Middle frontal gyrus (tissue), 1 donor: ENCODE measurements around the gene ADCY2.

Experiments
- DNase-seq: peaks from one replicate; pipeline ENCODE4 v3.0.0-alpha.2; 2015; ENCODE audit warnings: low spot score; ENCODE audit errors: extremely low spot score

Gene ADCY2

GRCh38 chr5:7779019-7780005 lies 383.4 kb downstream of the ADCY2 start:
- no peak for DNase-seq

DNA sequence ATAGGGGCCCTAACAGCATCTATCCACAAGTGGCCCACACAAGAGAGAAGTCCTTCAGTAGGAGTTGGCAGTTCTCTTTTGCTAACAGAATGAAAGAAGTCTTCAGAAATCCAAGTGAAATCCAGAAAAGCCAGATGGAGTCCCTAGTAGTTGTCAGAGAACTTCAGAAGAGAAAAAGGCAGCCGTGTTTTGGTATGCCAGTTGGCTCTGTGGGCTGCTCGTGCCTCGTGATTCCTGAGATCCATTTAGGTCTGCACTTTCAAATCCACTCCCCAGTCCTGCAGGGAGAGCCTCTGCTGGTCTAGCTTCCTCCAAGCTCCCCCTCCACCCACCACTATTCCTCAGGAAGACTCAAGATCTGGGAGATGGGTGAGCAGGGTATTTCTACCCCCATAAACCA lies 386.0 kb downstream of the ADCY2 start:
- DNase-seq = peak; percentile 46

DNA sequence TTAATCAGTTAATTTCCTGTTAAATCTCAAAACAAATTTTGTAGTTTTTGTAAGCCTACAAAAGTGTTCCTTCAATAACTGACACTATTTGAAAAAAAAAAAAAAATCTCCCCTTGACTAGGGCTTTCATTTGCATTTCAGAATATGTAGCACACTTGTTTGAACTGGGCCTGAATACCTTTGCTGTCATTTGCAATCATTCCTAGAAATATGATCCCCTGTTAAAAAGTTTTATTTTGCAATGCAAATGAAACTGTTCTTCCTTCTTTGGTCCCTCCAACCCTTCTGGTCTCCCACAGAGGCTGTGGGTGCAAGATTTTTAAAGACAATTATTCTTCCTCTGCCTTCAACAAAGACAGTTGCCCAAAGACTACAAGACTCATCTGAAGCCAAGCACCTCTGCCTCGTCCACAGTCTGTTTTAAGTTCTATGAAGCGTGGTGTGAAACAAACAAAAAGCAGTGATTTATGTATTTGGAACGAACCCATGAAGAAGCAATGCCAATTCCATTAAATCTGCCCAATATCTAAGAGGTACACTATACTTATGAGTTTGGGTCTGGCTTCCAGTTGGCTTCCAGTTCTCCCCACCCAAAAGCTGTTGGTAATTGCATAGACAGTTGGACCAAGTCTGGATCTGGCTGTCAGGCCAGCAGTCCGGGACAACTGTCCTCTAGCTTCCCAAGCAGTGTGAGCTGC lies 388.9 kb downstream of the ADCY2 start:
- no peak for DNase-seq

DNA sequence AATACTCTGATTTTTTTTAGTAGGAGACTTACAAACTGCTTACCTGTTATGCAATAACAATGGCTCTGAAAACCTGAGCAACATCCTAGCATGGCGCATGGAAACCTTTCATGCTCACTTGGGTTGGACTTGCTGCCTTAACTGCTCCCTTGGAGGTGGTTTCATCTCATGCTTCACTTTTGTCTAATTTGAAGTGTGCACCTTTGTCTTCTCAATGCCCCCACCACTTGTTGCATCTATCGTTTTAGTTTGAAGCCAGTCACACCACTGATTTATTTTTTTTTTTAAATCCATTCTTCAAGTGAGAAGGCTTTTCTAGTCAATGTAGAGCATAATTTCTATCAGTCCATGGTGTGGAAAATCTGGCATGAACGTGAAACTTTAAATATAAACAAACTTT lies 391.8 kb downstream of the ADCY2 start:
- no peak for DNase-seq

DNA sequence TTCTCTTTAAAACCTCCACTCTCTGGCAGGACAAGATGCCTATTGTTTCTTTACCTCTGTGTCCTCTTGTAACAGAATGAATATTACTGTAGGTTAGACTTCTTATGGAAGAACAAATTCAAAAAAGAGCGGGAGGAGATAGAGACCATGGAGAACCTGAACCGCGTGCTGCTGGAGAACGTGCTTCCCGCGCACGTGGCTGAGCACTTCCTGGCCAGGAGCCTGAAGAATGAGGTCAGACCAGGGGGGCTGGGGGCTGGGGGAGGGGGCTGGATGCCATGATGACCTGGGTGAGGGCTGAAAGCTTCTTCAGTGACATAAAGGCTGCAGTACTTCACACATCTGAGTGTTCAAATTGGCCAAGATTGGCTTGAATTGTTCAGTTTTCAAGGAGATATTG lies 393.6 kb downstream of the ADCY2 start:
- no peak for DNase-seq

DNA sequence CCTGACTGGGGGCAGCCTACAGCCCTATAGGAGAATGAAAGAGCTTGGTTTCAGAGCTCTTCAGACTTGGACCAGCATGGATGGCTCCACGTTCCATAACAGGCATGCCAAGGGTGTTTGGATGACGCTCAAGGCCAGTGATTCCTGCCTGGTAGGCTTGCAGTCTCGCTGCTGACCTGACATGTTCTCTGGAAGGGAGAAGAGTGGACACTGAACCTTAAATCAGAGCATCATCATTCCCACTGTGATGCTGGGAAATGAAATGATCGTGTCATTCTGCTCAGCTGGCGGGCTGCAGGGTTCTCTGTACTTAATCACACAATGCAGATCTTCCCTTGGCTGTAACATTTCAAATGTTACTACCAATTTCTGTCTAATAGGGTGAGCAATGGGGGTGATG lies 398.0 kb downstream of the ADCY2 start:
- DNase-seq = no peak

GRCh38 chr5:7794311-7794710 lies 398.4 kb downstream of the ADCY2 start:
- DNase-seq = no peak

DNA sequence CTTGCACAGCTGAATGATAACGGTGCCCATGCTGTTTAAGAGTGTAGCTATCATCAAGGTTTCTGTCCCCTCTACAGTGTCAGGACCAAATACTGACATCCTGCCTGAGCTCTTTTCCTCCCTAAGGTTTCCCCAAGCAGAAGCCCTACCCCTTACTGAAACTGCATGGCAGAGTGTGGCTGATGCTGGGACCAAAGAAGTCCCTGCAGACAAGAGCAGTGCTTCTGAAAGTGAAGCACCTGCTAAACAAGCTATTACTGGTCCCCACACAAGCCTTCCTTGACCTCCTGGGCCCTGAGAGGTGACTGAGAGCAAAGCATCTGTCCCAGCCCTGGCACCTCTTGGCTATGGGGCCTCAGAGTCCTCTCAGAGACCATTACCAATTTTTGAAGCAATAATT lies 398.9 kb downstream of the ADCY2 start:
- DNase-seq = no peak

- DNase-seq = no peak
These were observed 399.4 kb downstream of the ADCY2 start for GRCh38 chr5:7795306-7795705.

- DNase-seq = no peak
These were observed 406.1 kb downstream of the ADCY2 start for GRCh38 chr5:7801891-7802614.

DNA sequence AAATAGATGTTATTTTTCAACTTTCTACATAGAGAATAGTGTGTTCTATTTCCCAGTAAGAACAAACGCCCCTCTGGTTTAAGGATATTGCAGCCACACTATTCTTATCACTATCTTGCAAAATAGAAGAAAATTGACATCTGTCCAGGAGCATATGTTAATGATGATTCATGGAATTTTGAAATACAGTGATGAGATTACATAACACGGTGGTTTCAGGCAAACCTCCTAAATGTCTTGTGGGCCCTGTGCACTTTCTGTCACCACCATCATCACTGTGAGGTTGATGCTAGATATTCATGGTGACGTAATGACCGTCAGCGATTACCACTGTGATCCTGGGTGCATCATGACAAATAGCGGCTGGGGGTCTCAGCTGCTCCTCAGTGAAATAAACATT lies 406.9 kb downstream of the ADCY2 start:
- DNase-seq = no peak

GRCh38 chr5:7803937-7804336 lies 408.0 kb downstream of the ADCY2 start:
- no peak for DNase-seq

DNA sequence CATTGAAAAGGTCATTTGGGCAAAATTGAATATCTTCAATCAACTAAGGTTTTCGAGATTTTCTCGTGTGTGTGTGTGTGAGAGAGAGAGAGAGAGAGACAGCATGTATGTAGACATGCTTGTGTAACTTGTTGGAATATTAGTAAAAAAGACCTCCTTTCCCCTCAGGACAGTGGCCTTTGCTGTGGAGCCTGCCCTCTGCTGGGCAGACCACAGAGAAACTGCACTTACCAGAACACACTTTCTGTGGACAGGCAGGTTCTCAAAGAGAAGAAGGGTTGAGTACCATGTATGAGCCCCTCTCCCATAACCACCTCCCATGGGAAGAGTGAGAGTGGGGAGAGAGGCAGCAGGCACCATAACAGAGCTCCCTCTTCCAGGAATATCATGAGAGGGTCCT lies 409.4 kb downstream of the ADCY2 start:
- no peak for DNase-seq

DNA sequence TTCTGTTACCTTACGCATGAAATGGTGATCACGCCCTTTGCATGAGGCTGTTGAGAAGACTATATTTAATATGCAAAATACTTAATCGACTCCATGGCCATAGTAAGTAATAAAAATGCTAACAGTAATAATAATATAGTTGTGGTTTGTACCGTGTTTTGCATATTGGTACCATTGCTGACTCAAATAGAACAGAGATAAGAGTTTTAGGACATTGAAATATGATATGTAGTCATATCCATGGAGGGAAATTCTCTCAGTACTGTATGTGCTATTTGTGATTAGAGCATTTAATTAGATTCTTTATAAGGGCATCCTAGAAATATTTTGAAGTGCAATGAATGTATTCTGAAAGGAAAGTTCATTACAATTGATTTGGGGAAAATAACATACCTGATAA lies 413.1 kb downstream of the ADCY2 start:
- no peak for DNase-seq

GRCh38 chr5:7811715-7812114 lies 415.8 kb downstream of the ADCY2 start:
- DNase-seq = no peak

GRCh38 chr5:7813007-7813406 lies 417.1 kb downstream of the ADCY2 start:
- no peak for DNase-seq

GRCh38 chr5:7813576-7813975 lies 417.6 kb downstream of the ADCY2 start:
- DNase-seq = no peak

GRCh38 chr5:7814816-7815215 lies 418.9 kb downstream of the ADCY2 start:
- DNase-seq = no peak

GRCh38 chr5:7815892-7816534 lies 420.1 kb downstream of the ADCY2 start:
- DNase-seq = no peak

- no peak for DNase-seq
These were observed 420.6 kb downstream of the ADCY2 start for GRCh38 chr5:7816535-7816901.

- DNase-seq = no peak
These were observed 426.5 kb downstream of the ADCY2 start for GRCh38 chr5:7822449-7822848.

DNA sequence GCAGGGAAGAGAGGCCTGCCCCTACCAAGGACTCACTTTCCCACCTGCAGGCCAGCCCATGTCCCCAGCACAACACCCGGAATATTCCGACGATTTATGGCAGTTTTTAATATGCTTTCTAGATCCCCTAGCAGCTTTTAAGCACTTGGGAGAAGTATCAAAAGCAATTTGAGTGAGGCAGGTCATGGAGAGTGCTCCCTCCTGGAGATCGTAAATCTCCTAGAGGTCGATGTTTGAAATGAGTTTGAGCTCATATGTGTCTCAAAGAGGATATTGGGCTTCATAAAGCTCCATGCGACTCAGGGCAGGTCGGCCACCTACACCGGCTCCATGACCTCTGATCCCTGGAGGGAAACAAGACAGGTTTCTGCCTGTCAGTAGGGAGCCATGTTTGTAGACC lies 427.7 kb downstream of the ADCY2 start:
- DNase-seq = no peak
